ENCODE measurements around the gene CDKL1.
"Not testable (repeated sequence)": the region's sequence is repeated elsewhere in the genome, so short reads cannot be mapped to it uniquely, and the experiment has no call there.

CDKL1 gene

DNA sequence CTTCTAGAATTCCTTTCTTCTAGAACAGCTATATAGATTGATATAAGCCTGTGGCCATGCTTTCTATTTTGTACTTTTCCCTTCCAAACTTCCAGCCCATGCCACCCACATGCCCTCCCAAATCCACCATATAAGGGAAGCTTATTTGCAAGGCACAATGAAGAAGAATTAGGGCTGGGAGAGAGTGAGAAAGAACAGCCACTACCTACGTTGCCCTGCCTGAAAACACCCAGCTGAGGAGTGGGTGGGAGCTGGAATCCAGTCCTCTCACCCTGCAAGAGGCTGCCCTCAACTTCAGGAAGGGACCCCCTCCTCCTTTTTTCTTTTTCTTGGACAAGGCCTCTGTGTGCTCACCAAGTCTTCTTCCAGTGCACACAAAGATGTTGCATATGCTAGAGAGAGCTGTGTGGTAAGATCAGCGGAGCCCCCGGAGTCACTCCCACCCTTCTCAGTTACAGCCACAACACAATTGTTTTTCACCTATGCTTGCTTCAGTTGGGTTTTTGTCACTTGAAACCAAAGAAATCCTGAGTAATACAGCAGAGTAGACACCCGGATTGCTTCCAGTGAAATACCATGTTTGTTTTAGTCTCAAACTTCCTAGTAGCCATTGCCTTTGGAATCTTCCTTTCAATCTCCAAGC lies 38.8 kb downstream of the CDKL1 start:
- in situ Hi-C loops (cut with MboI; ENCODE audit: low sequenced_read_pairs) = no loop called here

DNA sequence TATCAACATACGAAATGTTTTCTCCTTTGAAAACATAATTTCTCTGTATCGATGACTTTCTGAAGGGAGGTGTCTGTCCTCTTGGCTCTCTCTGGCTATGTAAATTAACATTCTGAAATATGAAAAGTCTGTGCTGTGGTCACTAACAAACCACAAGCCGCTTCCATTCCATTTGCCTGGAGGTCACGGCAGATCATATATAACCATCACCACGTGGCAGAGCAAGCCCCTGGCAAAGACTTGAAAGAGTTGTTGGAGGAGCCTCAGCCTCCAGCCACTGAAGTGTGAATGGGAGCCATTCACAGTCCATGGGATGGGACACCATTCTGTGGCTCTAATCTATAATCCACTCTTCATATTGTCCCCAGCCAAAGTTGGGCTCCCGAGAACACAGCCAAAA lies 39.6 kb downstream of the CDKL1 start:
- in situ Hi-C loops (cut with MboI; ENCODE audit: low sequenced_read_pairs) = no loop called here

DNA sequence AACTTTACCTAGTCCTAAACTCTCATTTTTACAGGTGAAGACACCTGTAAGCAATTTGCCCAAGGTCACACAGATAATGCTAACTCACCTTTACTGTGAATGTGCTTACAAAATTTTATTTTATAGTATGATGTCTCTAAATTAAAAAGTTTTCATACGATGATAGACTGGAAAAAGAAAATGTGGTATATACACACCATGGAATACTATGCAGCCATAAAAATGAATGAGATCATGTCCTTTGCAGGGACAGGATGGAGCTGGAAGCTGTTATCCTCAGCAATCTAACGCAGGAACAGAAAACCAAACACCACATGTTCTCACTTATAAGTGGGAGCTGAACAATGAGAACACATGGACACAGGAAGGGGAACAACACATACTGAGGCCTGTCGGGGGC lies 40.4 kb downstream of the CDKL1 start:
- in situ Hi-C loops (cut with MboI; ENCODE audit: low sequenced_read_pairs) = not testable (repeated sequence)

DNA sequence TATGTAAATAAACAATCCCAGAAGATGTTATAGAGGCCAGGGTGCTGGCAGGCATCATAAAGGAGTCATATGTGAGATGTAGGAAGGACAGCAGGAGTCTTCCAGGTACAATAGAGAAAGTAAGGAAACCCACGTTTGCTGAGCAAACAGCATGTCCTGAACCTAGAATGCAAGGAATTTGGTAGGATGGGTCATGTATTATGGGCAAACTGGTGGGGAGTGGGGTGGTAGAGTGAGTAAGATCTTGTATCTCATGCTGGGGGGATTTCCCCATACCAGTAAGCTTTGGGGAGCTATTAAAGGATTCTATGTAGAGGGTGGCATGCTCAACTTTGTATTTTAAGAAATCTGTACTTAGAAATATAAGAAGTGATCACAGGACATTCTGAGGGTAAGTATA lies 41.0 kb downstream of the CDKL1 start:
- in situ Hi-C loops (cut with MboI; ENCODE audit: low sequenced_read_pairs) = no loop called here

DNA sequence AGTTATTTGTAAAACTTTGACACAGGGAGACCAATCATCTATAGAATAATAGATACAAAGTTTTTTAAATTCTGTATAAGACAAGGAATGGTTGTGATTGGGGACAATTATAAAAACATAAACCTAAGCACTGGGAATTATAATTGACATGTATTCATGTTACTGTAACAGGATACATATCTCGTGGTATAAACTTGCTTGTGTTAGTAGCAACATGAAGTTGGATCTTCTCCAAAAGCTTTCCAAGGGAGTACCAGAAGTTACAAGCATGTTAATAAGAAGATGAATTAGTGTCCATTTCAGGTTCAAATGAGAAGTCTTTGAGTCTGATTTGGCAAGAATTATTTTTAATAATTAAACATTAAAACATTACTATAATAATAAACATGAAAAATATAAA lies 42.2 kb downstream of the CDKL1 start:
- in situ Hi-C loops (cut with MboI; ENCODE audit: low sequenced_read_pairs) = no loop called here

DNA sequence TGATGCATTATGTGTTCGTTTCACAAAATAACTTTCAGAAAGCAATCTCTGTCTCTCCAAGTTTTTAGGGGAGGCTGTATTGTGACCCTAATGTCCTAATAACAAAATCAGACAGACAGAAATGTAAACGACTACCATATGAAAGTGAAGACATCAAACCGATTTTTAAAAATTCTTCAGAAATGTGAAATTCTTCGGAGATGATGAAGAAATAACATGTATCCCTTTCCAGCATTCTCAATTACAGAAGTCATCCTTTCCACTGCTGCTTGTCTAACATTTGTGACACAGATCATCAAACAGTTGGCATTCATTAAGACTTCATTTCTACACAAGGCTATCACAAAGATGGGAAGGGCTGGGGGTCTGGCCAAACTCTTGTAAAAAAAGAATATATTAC lies 43.6 kb downstream of the CDKL1 start:
- in situ Hi-C loops (cut with MboI; ENCODE audit: low sequenced_read_pairs) = no loop called here

DNA sequence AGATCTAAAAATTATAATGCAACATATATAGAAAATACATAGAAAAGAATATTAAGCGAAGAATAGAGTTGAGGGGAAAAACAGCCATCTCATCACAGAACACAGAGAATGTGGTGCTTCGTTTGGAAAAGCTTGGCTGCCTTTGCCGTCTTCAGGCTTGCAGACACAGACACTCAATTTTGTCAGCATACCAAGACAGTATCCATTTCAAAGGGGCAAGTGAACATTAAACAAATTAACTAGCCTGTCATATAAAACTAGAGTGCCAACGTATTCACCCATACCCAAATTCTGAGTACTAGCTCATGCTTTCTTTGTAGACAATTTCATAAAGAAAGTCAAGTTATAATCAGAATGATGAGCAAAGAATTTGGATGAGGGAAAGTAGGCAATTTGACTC lies 44.1 kb downstream of the CDKL1 start:
- in situ Hi-C loops (cut with MboI; ENCODE audit: low sequenced_read_pairs) = no loop called here

DNA sequence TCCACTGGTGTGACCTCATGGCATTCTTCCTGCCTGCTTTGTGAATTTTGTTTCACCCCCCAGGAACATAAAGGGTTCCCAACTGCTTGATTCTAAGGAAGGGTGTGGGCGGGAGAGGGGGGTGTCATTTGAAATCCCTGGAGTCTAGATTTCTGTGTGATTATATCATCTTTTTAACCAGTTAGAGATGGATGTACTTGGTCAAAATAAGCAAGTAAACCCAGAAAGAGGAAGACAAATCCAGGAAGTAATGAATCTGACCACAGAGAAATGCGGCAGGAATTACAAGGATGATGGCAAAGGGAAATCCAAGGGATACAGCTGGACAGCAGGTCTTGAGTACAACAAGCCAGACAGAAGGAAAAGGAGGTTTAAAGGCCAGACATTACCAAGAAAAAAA lies 45.7 kb downstream of the CDKL1 start:
- in situ Hi-C loops (cut with MboI; ENCODE audit: low sequenced_read_pairs) = no loop called here

DNA sequence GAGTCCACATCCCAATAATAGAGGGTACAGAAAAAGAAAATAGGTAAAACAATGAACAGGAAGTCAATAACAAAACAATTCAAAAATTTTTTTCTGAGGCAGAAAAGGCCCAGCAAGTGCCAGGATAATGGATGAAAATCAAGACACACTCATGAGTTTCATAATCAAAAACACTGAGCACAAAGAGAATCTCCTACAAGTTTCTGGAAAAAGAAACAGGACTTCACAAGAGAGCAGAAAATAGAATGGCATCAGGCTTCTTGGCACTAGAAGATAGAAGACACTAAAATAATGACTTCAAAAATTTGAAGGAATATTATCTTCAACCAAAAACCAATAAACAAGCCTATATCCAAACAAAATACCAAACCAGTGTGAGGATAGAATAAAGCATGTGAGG lies 47.7 kb downstream of the CDKL1 start:
- in situ Hi-C loops (cut with MboI; ENCODE audit: low sequenced_read_pairs) = no loop called here

DNA sequence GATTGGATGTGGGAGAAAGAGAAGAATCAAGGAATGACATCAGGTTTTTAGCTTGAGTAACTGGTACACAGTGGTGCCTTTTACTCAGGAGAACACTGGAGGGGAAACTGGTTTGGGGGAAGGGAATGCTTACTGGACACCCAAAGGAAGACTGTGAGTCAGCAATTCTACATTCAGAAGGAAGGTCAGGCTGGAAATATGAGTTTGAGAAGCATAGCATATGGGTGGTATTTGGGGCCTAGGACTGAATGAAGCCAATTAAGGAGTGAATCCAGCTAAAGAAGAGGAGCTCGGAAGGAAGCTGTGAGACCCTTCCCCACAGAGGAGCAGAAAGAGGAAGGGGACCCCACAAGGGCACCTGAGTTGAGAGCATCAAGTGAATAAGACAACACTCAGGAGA lies 49.2 kb downstream of the CDKL1 start:
- in situ Hi-C loops (cut with MboI; ENCODE audit: low sequenced_read_pairs) = no loop called here

DNA sequence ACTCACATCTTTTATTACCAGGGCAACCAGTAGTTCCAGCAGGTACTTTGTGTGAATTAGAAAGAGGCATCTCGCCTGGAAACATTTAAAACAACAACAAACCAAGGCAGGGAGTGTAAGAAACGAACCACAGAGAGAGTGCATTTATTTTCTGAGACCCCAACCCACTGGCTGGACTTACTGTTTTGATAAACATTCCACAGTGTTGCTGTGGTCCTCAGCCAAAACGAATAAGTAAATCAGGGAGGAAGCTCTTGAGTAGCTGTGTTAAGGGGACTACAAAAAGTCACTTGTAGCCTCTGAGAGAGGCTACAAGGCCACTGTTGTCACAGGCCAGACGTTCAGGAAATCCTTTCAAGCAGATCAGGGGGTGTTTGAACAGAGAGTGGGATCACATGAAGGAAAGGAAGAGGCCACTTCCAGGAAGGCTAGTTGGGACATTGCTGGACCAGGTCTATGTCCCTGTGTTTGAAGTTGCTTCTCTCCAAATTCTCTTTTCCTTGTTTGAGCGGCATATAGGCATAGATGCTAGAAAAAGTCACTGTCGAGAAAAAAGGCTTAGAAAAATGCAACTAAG lies 50.7 kb downstream of the CDKL1 start:
- in situ Hi-C loops (cut with MboI; ENCODE audit: low sequenced_read_pairs) = no loop called here

DNA sequence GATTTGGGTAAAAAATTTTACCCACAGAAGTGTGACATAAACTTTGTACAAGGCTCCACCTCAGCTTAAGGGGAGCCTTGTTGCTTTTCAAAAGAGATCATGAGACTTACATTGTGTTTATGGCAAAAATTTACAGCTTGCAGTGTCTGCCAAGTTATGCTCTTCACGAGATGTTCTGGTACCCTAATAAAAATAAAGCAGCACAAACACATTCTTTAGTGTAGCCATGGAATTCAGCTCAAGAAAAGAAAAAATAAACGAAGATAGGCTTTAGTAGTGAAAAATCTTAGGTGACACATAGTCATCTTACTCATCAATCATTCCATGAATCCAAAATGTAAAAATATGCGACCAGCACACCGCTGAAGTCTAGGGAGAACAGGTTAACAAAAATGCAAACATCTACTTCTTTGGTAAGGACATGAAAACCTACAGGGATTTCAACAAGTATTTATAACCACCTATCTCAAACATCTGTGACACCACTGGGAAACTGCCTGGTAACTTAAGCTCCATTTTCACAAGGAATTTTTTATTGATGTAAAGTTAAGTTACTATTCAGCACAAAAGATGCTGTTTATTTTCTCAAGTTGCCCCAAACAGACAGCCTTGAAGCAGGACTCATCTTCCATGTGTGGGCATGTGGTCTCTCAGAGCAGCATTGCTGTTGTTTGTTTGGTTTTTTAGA lies 51.7 kb downstream of the CDKL1 start:
- in situ Hi-C loops (cut with MboI; ENCODE audit: low sequenced_read_pairs) = no loop called here

DNA sequence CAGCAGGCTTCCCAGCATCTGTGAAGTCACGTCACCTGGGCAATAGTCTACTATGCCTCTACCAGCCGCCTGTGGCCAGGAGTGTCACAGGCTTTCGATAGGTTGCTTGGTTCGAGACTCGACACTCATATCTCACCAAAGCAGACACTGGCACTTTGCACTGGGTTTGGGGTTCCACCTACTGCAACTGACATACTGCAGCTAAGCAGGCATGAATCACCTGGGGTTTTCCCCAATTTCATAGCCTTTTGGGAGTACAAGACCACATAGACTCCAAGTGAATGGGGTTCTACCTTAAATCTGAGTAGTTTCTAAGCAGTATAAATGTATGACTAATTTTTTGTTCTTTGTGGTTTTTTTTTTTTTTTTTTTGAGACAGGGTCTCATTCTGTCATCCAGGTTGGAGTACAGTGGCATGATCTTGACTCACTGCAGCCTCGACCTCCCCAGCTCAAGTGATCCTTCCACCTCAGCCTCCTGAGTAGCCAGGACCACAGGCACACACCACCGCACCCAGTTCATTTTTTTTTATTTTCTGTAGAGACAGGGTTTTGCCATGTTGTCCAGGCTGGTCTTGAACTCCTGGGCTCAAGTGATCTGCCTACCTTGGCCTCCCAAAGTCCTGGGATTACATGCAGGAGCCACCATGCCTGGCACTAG lies 52.4 kb downstream of the CDKL1 start:
- in situ Hi-C loops (cut with MboI; ENCODE audit: low sequenced_read_pairs) = no loop called here

DNA sequence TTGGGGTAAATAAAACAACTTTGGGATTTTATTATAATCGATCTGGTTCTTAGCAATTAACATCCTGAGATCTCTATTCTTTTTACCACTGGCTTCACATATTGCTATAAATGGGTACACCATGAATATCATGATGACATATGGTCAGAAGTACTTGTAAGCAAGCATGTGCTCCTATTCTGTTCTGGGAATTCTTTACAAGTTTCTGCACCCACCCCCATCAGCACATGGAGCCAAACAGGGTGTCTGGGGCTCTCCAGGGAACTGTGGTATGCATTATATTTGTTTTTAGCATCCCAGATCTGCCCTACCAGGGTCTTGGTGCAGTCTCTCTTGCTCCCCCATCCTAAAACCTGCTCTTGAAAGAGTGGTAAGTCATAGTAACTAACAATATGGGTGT lies 53.2 kb downstream of the CDKL1 start:
- in situ Hi-C loops (cut with MboI; ENCODE audit: low sequenced_read_pairs) = no loop called here

DNA sequence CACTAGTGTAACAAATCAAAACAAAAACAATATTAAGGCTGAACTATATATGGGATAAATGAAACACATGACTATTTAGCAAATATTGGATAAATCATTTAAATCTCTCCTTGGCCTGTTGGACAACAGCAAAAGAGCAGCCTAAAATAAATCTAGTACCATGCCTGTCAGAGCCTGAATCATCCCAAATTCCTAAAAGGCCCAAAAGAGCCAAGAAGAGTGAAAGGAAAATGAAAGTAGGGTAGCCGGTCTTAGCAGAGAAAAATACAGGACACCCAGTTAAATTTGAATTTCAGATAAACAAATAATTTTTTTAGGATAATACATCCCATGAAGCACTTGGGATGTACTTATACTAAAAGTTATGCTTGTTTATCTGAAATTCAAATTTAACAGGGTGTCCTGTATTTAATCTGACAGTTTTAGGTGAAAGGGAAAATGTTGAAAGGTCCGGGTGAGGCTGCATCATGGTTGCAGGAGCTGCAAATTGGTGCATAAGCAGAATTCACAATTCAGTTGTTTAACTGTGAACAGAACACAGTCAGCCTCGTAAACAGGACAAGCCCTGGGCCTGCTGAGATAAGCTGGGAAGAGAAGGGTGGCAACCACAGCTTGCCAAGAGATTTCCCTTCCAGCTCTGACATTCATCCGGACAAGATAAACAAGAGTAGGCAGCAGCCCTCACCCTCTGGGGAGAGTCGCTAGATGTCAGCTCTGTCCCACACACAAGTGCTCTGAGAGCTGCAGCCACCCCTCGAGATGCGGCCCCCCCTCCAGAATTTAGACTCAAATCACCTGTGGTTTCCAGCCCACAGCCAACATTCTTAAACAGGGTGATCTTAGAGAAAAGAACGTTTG lies 54.2 kb downstream of the CDKL1 start:
- in situ Hi-C loops (cut with MboI; ENCODE audit: low sequenced_read_pairs) = no loop called here

DNA sequence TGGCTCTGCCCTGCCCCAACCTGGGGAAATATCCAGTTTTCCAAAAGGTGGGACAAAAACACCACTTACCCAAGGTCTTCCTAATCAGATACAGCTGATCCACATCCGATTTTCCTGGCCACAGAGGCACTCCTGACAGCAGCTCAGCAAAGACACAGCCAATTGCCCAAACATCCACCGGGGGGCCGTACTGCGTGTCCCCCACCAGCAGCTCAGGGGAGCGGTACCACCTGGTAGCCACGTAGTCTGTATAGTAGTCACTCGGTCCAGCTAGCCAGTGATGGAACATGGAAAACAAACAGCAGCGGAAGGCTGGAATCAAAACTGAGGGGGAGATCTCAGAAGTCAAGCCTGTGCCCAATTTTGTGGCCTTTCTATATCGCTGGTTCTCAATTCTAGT lies 55.7 kb downstream of the CDKL1 start:
- in situ Hi-C loops (cut with MboI; ENCODE audit: low sequenced_read_pairs) = no loop called here

DNA sequence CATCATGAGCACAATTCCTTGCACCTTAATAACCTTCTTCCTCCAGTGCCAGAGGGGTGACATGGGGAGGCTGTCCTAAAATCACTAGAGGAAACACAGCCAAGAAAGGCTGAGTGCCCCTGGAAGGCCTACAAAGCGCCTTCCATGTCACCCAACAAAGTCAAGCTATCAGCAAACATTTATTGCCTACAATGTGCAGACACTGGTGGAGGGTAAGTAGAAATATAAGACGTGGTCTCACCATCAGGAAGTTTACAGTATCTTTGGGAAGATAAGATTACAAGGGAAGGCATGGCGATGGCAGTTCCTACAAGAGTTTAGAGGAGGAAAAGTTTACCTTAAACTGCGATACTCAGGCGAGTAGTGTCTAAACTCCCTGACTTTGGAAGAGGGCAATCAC lies 56.6 kb downstream of the CDKL1 start:
- in situ Hi-C loops (cut with MboI; ENCODE audit: low sequenced_read_pairs) = no loop called here

DNA sequence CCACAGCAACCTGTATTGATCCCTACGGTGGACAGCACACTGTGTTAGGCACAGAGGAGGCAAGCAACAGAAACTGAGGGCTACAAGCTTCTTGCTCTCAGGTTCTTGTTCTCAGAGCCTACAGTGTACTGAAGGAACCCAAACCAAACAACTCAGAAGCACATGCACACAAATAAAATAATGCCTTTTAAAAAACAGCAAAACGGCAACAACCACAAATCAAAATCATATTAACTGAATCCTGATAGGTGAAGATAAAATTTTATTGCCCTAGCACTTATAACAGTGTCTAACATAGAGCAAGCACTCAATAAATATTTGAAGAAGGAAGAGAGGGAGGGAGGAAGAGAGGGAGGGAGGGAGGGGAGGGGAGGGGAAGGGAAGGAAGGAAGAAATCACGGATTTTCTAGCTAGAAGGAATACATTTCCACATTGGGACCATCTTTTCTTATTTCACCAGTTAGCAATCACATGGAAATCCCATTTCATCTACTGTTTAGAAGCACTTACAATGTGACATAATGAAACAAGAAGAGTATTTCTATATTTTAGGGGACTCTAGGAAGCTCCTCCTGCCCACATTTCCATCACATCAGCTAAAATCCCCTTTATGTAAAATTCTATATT lies 57.4 kb downstream of the CDKL1 start:
- in situ Hi-C loops (cut with MboI; ENCODE audit: low sequenced_read_pairs) = no loop called here

DNA sequence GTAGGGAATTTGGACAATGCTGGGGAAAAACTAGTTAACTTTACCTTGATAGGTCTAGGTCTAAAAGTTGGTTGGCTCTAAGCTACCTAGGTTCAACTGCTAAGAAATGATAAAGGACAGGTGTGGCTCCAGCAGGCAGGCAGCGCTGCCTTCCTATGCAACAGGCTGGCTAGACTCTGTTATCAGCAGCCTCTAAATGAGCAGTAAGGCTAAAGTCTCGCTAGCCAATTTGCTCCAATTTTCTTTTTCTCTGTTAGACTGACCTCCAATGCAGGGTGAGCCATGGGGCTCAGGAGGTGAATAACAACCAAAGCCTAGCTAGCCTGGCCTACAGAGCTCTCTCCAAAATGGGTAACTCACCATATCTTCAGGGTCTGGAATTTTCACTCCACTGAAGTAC lies 58.1 kb downstream of the CDKL1 start:
- in situ Hi-C loops (cut with MboI; ENCODE audit: low sequenced_read_pairs) = no loop called here

DNA sequence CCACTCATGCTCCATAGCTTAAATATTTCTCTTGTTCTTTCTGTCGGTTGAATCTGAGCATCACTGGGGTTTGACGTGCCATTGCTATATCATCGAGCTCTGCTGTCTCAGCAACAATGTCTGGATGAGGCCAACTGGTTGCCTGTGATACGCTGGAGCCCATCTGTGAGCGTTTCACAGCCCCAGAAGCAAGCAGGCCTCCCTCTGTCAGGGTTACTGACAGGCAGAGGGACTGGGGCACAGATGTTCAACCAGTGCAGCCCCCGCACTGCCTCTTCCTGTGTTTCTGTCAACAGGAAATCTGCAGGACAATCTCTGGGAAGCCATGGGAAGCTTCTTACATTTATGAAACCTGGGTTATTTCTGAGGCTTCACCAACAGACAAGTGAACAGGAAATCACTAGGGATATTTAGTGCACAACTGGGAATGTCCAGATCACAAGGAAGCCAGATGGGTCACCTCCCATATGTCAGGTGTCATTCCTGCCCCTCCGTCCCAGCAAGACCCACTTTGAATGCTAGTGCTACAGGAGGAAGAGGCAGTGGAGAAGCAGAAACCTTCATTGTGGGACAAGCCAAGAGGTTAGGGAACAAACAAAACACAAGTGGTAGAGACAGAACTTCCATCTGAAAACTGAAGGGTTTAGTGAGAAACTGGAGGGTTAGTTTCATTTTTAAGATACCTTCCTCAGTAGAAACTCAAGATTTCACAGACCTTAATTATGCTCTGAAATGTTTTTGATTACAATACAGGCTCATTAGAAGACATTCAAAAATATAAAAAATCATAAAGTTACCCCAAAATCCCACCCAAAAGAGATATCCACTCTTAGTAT lies 60.5 kb downstream of the CDKL1 start:
- in situ Hi-C loops (cut with MboI; ENCODE audit: low sequenced_read_pairs) = no loop called here
